ENCODE measurements around the gene NUP153. TPM values are rescaled to one million over a fixed set of nuclear protein-coding genes. Genes with fewer than 3 reads are reported as not detected.

NUP153 gene
- total and polyA plus RNA-seq, 2 donors (not counting 1 experiment from before 2014, with no cell fraction given): 17.9 to 70.5 TPM

GRCh38 chr6:17574866-17575560 lies 131.7 kb downstream of the NUP153 start:
- H3K9me3 ChIP-seq (ENCODE audit: control extremely low read depth in 1 of 3, control insufficient read depth in 2 of 3, insufficient read depth in 1 of 3, low read length in 2 of 3): peaks cover 0 to 13% (median 7%) of the 10 kb centered on the region in 3 donors
- CTCF ChIA-PET: no interaction called here
- no peaks in the 10 kb centered on the region for H3K79me2 ChIP-seq (ENCODE audit: control insufficient read depth, insufficient read depth, low read length)
- peaks cover 23% of the 10 kb centered on the region for H3K27me3 Mint-ChIP-seq
- H3K9ac ChIP-seq (ENCODE audit: low read length): no peak overlapping the region
- TF ChIP-seq CTCF (IDR thresholded peaks at IDR 0.05): no peak
- no peak for TF ChIP-seq EZH2 (IDR thresholded peaks at IDR 0.05; ENCODE audit: borderline replicate concordance, insufficient read depth, low read depth, low read length, poor library complexity, severe bottlenecking)
- no peaks in the 10 kb centered on the region for H3K36me3 ChIP-seq (replicated peaks in 1 of 2; ENCODE audit: control extremely low read depth in 1 of 2, control insufficient read depth in 1 of 2, extremely low read depth in 1 of 2, insufficient read depth in 2 of 2, low read length in 1 of 2)
- no peaks in the 10 kb centered on the region for H3K4me1 Mint-ChIP-seq
- H3K4me2 ChIP-seq (replicated peaks; ENCODE audit: low read depth, low read length, poor library complexity, severe bottlenecking): no peak overlapping the region
- H3K27ac ChIP-seq (ENCODE audit: low read length in 2 of 2): no peak overlapping the region
- intact Hi-C loops (cut with micrococcal nuclease): no loop called here
- no peaks in the 10 kb centered on the region for H4K20me1 ChIP-seq (ENCODE audit: control insufficient read depth, insufficient read depth, low read length, poor library complexity, severe bottlenecking)
- no peak overlapping the region for H3K27ac Mint-ChIP-seq
- no peak for DNase-seq
- no peak for ATAC-seq (ENCODE audit: low read depth)
- no peak overlapping the region for H3K4me3 ChIP-seq (ENCODE audit: control extremely low read depth in 1 of 5, extremely low read depth in 1 of 5, insufficient read depth in 1 of 5, low read depth in 2 of 5, low read length in 4 of 5)
- H3K4me1 ChIP-seq (ENCODE audit: control insufficient read depth in 2 of 2, insufficient read depth in 2 of 2, low read length in 2 of 2): no peaks in the 10 kb centered on the region
- 100% methylated on average over 3 of the region's 8 CpGs for WGBS (ENCODE audit: insufficient coverage)
- H3K27me3 ChIP-seq (replicated peaks in 1 of 4; ENCODE audit: control extremely low read depth in 1 of 4, control insufficient read depth in 3 of 4, insufficient read depth in 4 of 4, low read length in 3 of 4): peaks cover 0 to 9% (median 0%) of the 10 kb centered on the region in 4 experiments
- H2AFZ ChIP-seq (ENCODE audit: insufficient read depth, low read depth, low read length, poor library complexity, severe bottlenecking): no peak overlapping the region
- no peak overlapping the region for H3K4me3 Mint-ChIP-seq
- POLR2A ChIA-PET: no interaction called here
- peaks cover 12% of the 10 kb centered on the region for H3K9me3 Mint-ChIP-seq (ENCODE audit: insufficient read depth)

DNA sequence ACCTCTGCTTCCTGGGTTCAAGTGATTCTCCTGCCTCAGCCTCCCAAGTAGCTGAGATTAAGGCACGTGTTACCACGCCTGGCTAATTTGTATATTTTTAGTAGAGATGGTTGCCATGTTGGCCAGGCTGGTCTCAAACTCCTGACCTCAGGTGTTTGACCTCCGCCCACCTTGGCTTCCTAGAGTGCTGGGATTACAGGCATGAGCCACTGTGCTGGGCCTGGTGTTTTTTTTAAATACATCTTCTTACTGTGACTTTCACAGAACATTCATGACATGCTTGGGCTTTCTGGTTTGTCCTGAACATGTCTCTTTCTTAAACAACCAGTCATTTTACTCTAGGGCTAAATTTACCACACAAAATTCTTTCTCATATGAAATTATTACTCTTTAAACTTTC lies 141.3 kb downstream of the NUP153 start:
- Histone ChIP-seq H3K4me2 (replicated peaks; ENCODE audit: low read depth, low read length, poor library complexity, severe bottlenecking) (no peak overlapping the region), H3K4me1 (ENCODE audit: control insufficient read depth in 2 of 2, insufficient read depth in 2 of 2, low read length in 2 of 2) (no peaks in the 10 kb centered on the region), H3K27ac (ENCODE audit: low read length in 2 of 2) (no peak overlapping the region), H3K36me3 (replicated peaks in 1 of 2; ENCODE audit: control extremely low read depth in 1 of 2, control insufficient read depth in 1 of 2, extremely low read depth in 1 of 2, insufficient read depth in 2 of 2, low read length in 1 of 2) (no peaks in the 10 kb centered on the region), H3K4me3 (ENCODE audit: control extremely low read depth in 1 of 5, extremely low read depth in 1 of 5, insufficient read depth in 1 of 5, low read depth in 2 of 5, low read length in 4 of 5) (no peak overlapping the region), H3K9ac (ENCODE audit: low read length) (no peak overlapping the region), H3K79me2 (ENCODE audit: control insufficient read depth, insufficient read depth, low read length) (no peaks in the 10 kb centered on the region), H3K27me3 (replicated peaks in 1 of 4; ENCODE audit: control extremely low read depth in 1 of 4, control insufficient read depth in 3 of 4, insufficient read depth in 4 of 4, low read length in 3 of 4) (no peaks in the 10 kb centered on the region), H4K20me1 (ENCODE audit: control insufficient read depth, insufficient read depth, low read length, poor library complexity, severe bottlenecking) (no peaks in the 10 kb centered on the region), H2AFZ (ENCODE audit: insufficient read depth, low read depth, low read length, poor library complexity, severe bottlenecking) (no peak overlapping the region), H3K9me3 (ENCODE audit: control extremely low read depth in 1 of 3, control insufficient read depth in 2 of 3, insufficient read depth in 1 of 3, low read length in 2 of 3) (peaks cover 2 to 14% (median 12%) of the 10 kb centered on the region in 3 donors)
- Mint-ChIP-seq H3K27me3 (peaks cover 3% of the 10 kb centered on the region), H3K4me3 (no peak overlapping the region), H3K4me1 (no peaks in the 10 kb centered on the region), H3K27ac (no peak overlapping the region), H3K9me3 (ENCODE audit: insufficient read depth) (peaks cover 2% of the 10 kb centered on the region)
- 62% methylated on average over 3 of the region's 3 CpGs for WGBS (ENCODE audit: insufficient coverage)
- CTCF ChIA-PET: no interaction called here
- DNase-seq (no peak), ATAC-seq (ENCODE audit: low read depth) (no peak)
- POLR2A ChIA-PET: no interaction called here
- intact Hi-C loops (cut with micrococcal nuclease): no loop called here
- TF ChIP-seq EZH2 (IDR thresholded peaks at IDR 0.05; ENCODE audit: borderline replicate concordance, insufficient read depth, low read depth, low read length, poor library complexity, severe bottlenecking): no peak
- TF ChIP-seq CTCF (IDR thresholded peaks at IDR 0.05): no peak
